ENCODE data around the gene EXOC4.

Gene EXOC4

GRCh38 chr7:133911724-133912123, 658.8 kb downstream of the EXOC4 start:
- DNase-seq: no peak

GRCh38 chr7:133912916-133913697, 660.2 kb downstream of the EXOC4 start:
- no peak for DNase-seq

GRCh38 chr7:133916621-133917020, 663.7 kb downstream of the EXOC4 start:
- no peak for DNase-seq

- DNase-seq: no peak
Measured at GRCh38 chr7:133919810-133920209, 666.9 kb downstream of the EXOC4 start.

GRCh38 chr7:133921635-133922182, 668.8 kb downstream of the EXOC4 start:
- DNase-seq: no peak

GRCh38 chr7:133923974-133924373, 671.1 kb downstream of the EXOC4 start:
- no peak for DNase-seq

GRCh38 chr7:133931053-133931452, 678.2 kb downstream of the EXOC4 start:
- DNase-seq: peak; percentile 68

- DNase-seq: no peak
Measured at GRCh38 chr7:133932591-133932990, 679.7 kb downstream of the EXOC4 start.

- peak; percentile 29 for DNase-seq
Measured at GRCh38 chr7:133934262-133934976, 681.5 kb downstream of the EXOC4 start.

- DNase-seq: no peak
Measured at GRCh38 chr7:133934977-133935330, 682.1 kb downstream of the EXOC4 start.

GRCh38 chr7:133936074-133936473, 683.2 kb downstream of the EXOC4 start:
- DNase-seq: no peak

GRCh38 chr7:133937786-133938185, 684.9 kb downstream of the EXOC4 start:
- no peak for DNase-seq

- DNase-seq: no peak
Measured at GRCh38 chr7:133940368-133940767, 687.5 kb downstream of the EXOC4 start.

GRCh38 chr7:133941496-133941895, 688.6 kb downstream of the EXOC4 start:
- no peak for DNase-seq

- DNase-seq: no peak
Measured at GRCh38 chr7:133945497-133945896, 692.6 kb downstream of the EXOC4 start.

- no peak for DNase-seq
Measured at GRCh38 chr7:133947458-133948254, 694.8 kb downstream of the EXOC4 start.

GRCh38 chr7:133948588-133948987, 695.7 kb downstream of the EXOC4 start:
- DNase-seq: no peak

GRCh38 chr7:133950855-133951254, 698.0 kb downstream of the EXOC4 start:
- no peak for DNase-seq

GRCh38 chr7:133955208-133955607, 702.3 kb downstream of the EXOC4 start:
- no peak for DNase-seq

- no peak for DNase-seq
Measured at GRCh38 chr7:133957845-133958244, 705.0 kb downstream of the EXOC4 start.

- no peak for DNase-seq
Measured at GRCh38 chr7:133958822-133959221, 705.9 kb downstream of the EXOC4 start.

- DNase-seq: no peak
Measured at GRCh38 chr7:133959505-133959904, 706.6 kb downstream of the EXOC4 start.

GRCh38 chr7:133961724-133962123, 708.8 kb downstream of the EXOC4 start:
- DNase-seq: no peak

All from NCI-H146 (cell line).